GM06990 (cell line): ENCODE data around the gene TAF1A.

Experiments used
- DNase-seq: peaks from one replicate; pipeline ENCODE4 v3.0.0-alpha.2; 2011; ENCODE audit not compliant: insufficient read length; ENCODE audit errors: extremely low read depth
- H3K27me3 ChIP-seq: replicated peaks from 2 replicates; pipeline ENCODE4 v1.6.0; 2011; ENCODE audit warnings: low read length; ENCODE audit not compliant: control insufficient read depth, insufficient read depth
- H3K36me3 ChIP-seq: 2 replicates; pipeline ENCODE4 v1.5.1; 2011; ENCODE audit warnings: low read length; ENCODE audit not compliant: control insufficient read depth, insufficient read depth
- H3K4me3 ChIP-seq: replicated peaks from 2 replicates; pipeline ENCODE4 v1.5.1; 2011; ENCODE audit warnings: low read depth, mild to moderate bottlenecking, control low read depth, low read length
- TF ChIP-seq, protein P1 (sequence below): IDR thresholded peaks from 2 replicates; pipeline ENCODE4 v1.5.1; 2011; ENCODE audit warnings: low read length, control low read depth, mild to moderate bottlenecking, inconsistent platforms; ENCODE audit not compliant: insufficient read depth, poor library complexity, severe bottlenecking

Gene TAF1A

DNA sequence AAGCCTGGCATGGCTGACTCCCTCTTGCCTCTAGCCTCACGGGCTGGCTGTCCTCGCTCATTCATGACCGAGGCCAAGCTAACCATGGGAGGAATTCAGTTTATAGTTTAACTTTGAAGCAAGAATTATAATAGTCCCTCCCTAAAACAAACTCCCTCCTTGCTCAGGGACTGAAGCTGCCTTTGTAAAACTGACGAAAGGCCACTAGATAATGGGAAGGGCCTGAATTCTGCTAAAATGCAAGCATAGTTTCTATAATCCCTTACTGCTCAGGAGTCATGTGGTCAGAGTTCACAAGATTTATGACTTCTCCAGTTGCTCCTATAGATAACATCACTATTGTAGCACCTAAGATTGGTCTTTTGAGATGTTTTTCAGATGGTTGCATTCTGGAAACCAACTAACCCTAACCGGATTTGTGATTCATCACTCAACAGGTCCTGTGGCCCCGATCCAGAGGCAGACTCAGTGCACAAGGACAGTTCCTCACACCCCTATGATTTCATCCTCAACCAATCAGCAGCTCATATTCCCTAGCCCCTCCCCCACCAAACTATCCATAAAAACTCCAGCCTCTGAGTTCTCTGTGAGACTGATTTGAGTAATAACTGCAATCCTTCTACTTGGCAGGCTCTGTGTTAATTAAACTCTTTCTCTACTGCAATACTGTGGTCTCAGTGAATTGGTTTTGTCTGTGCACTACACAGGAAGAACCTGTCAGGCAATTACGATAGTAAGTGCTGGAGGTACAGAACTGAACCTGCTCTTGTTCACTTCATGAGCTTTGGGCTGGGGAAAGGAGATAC, 68.2 kb downstream of the TAF1A start:
- Histone ChIP-seq H3K4me3 (no peak overlapping the region), H3K36me3 (no peaks in the 10 kb centered on the region), H3K27me3 (peaks cover 1% of the 10 kb centered on the region)
- DNase-seq, result no peak
- TF ChIP-seq, protein P1, sequence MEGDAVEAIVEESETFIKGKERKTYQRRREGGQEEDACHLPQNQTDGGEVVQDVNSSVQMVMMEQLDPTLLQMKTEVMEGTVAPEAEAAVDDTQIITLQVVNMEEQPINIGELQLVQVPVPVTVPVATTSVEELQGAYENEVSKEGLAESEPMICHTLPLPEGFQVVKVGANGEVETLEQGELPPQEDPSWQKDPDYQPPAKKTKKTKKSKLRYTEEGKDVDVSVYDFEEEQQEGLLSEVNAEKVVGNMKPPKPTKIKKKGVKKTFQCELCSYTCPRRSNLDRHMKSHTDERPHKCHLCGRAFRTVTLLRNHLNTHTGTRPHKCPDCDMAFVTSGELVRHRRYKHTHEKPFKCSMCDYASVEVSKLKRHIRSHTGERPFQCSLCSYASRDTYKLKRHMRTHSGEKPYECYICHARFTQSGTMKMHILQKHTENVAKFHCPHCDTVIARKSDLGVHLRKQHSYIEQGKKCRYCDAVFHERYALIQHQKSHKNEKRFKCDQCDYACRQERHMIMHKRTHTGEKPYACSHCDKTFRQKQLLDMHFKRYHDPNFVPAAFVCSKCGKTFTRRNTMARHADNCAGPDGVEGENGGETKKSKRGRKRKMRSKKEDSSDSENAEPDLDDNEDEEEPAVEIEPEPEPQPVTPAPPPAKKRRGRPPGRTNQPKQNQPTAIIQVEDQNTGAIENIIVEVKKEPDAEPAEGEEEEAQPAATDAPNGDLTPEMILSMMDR, result no peak
